ENCODE measurements around the gene OR2AT4.

GRCh38 chr11:75063741-75064314 is 32.8 kb downstream of the OR2AT4 start:
- no peak for TF ChIP-seq CTCF (IDR thresholded peaks at IDR 0.05; ENCODE audit: insufficient read depth, low read length)
- TF ChIP-seq REST (IDR thresholded peaks at IDR 0.05; ENCODE audit: insufficient replicate concordance, low read depth) = no peak
- no peak for TF ChIP-seq POLR2AphosphoS5 (IDR thresholded peaks at IDR 0.05; ENCODE audit: low read depth)
- TF ChIP-seq SPI1 (IDR thresholded peaks at IDR 0.05; ENCODE audit: borderline replicate concordance, low read depth) = no peak

All from HL-60 (cell line).